SK-N-MC (cell line): ENCODE results near the gene PRPH.

Source experiments
- EZH2 ChIP-seq: fragments of 200-600 bp; sonication (generic); IDR thresholded peaks from one replicate; pipeline ENCODE4 v1.6.1; 2017; ENCODE audit warnings: antibody characterized with exemption
- FOXP2 ChIP-seq: optimal IDR thresholded peaks from 2 replicates; pipeline ENCODE3; 2011; ENCODE audit warnings: mild to moderate bottlenecking, moderate library complexity; ENCODE audit not compliant: insufficient read depth; ENCODE audit errors: extremely low read length, control extremely low read depth
- POLR2AphosphoS5 ChIP-seq: IDR thresholded peaks from 2 replicates; pipeline ENCODE4 v1.6.1; 2012; ENCODE audit warnings: mild to moderate bottlenecking, low read depth, low read length, borderline replicate concordance

GRCh38 chr12:49261721-49262120 lies 33.2 kb upstream of the PRPH start:
- TF ChIP-seq EZH2 (no peak), POLR2AphosphoS5 (no peak), FOXP2 (no peak)
